Gastrocnemius medialis (tissue), 4 donors: ENCODE data around the gene RASSF5.

ENCODE experiments used
- POLR2A ChIP-seq, 2 donors: fragments of 450-650 bp; IDR thresholded peaks; one replicate each; pipeline ENCODE4 v1.6.1; 2017; ENCODE audit warnings: antibody characterized with exemption in 2 of 2, mild to moderate bottlenecking in 2 of 2, moderate library complexity in 2 of 2
- TF ChIP-seq, protein P1 (sequence below), 5 experiments: fragments of 450-650 bp in 3 of 5; fragments of 200-600 bp in 2 of 5; sonication (generic) in 2 of 5; IDR thresholded peaks in 4 of 5; conservative IDR thresholded peaks in 1 of 5; 1 replicate in 4 of 5; 2 replicates in 1 of 5; pipeline ENCODE4 v1.5.1; 2016 to 2019; ENCODE audit warnings: antibody characterized with exemption in 5 of 5, mild to moderate bottlenecking in 3 of 5, moderate library complexity in 3 of 5

DNA sequence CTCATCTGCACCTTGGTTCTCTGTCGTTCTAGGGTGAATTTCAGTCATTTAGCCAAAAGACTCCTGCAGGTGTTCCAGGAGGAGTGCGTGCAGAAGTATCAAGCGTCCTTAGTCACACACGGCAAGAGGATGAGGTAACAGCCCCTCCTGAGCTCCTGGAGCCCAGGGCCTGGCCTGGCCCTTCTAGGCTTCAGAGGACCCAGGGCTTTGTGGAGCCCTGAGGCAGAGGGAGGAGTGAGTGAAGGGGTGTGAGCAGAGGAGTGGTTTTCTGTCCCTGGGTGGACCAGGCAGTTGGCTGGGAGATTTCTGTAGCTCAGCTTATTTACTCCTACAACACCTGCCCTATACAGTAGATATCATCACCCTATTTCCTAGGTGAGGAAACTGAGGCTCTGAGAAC lies 15.7 kb upstream of the RASSF5 start:
- TF ChIP-seq, protein P1, sequence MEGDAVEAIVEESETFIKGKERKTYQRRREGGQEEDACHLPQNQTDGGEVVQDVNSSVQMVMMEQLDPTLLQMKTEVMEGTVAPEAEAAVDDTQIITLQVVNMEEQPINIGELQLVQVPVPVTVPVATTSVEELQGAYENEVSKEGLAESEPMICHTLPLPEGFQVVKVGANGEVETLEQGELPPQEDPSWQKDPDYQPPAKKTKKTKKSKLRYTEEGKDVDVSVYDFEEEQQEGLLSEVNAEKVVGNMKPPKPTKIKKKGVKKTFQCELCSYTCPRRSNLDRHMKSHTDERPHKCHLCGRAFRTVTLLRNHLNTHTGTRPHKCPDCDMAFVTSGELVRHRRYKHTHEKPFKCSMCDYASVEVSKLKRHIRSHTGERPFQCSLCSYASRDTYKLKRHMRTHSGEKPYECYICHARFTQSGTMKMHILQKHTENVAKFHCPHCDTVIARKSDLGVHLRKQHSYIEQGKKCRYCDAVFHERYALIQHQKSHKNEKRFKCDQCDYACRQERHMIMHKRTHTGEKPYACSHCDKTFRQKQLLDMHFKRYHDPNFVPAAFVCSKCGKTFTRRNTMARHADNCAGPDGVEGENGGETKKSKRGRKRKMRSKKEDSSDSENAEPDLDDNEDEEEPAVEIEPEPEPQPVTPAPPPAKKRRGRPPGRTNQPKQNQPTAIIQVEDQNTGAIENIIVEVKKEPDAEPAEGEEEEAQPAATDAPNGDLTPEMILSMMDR (IDR thresholded peaks at IDR 0.05 in 4 of 5, conservative IDR thresholded peaks at IDR 0.05 in 1 of 5): no peak
- TF ChIP-seq POLR2A (IDR thresholded peaks at IDR 0.05): no peak
